ENCODE results near the gene MYRIP. TPM values are rescaled to one million over a fixed set of nuclear protein-coding genes. Genes with fewer than 3 reads are reported as not detected.
A peak's percentile ranks its signal among the peaks of the same experiment; 100 is the strongest.

Gene MYRIP
- total and polyA plus RNA-seq, 10 of the 15 experiments (the other 5 are each of a cell fraction or from before 2014, with no cell fraction given), result 0.03 to 0.08 (median 0.04) TPM; not detected in 6

GRCh38 chr3:40120806-40121205 is 311.4 kb downstream of the MYRIP start:
- no TSS peak for BruUV-seq (replicated peaks)
- ChIA-PET POLR2A (no interaction called here), SMC1A (ENCODE audit: uncharacterized antibody, unreplicated experiment) (interaction anchor here (0.6 kb wide), 1 partner anchor 42 kb away, joined by 3 read pairs; no protein-coding TSS in a partner anchor), RAD21 (ENCODE audit: unreplicated experiment) (no interaction called here), CTCF (interaction anchor here (1.1 kb wide), 1 partner anchor 197 kb away, joined by 3 read pairs; no protein-coding TSS in a partner anchor)
- DNase-seq (ENCODE audit: low read depth, low spot score), result no peak
- WGBS (ENCODE audit: insufficient coverage, insufficient replicate concordance, low lambda C conversion rate, missing lambda C conversion rate), result 3% methylated on average over 3 of the region's 3 CpGs
- peak; percentile 41; the same call in 2 of the 3 replicates for ATAC-seq
- intact Hi-C loops (cut with micrococcal nuclease; ENCODE audit: unreplicated experiment), result no loop called here
- Histone ChIP-seq H3K9me3 (replicated peaks; ENCODE audit: control insufficient read depth, insufficient read depth, low read length) (no peaks in the 10 kb centered on the region), H3K4me1 (ENCODE audit: control insufficient read depth, insufficient read depth, low read length) (no peaks in the 10 kb centered on the region), H4K20me1 (ENCODE audit: control insufficient read depth, insufficient read depth) (no peaks in the 10 kb centered on the region), H2AFZ (ENCODE audit: control insufficient read depth, low read depth, low read length) (no peak overlapping the region), H3K79me2 (ENCODE audit: control insufficient read depth, insufficient read depth, low read length) (no peaks in the 10 kb centered on the region), H3K27ac (ENCODE audit: control insufficient read depth, insufficient read depth) (no peak overlapping the region), H3K4me2 (ENCODE audit: control insufficient read depth, insufficient read depth) (no peak overlapping the region), H3K27me3 (replicated peaks in 1 of 2; ENCODE audit: control insufficient read depth in 2 of 2, insufficient read depth in 2 of 2, low read length in 1 of 2) (no peaks in the 10 kb centered on the region; a peak in 1 of 4 replicates), H3K36me3 (ENCODE audit: control insufficient read depth in 2 of 2, insufficient read depth in 2 of 2, low read length in 1 of 2) (no peaks in the 10 kb centered on the region), H3K4me3 (no peak overlapping the region), H3K9ac (ENCODE audit: control insufficient read depth, insufficient read depth, low read length) (no peak overlapping the region)
- no peak for FAIRE-seq
- TF ChIP-seq JUNB (IDR thresholded peaks at IDR 0.05), result no peak
- no peak for TF ChIP-seq ZSCAN29 (IDR thresholded peaks at IDR 0.05)
- no peak for TF ChIP-seq NRF1 (conservative IDR thresholded peaks at IDR 0.05; ENCODE audit: low read depth, low read length)
- TF ChIP-seq CTCF (IDR thresholded peaks at IDR 0.05 in 2 of 3, conservative IDR thresholded peaks at IDR 0.05 in 1 of 3; ENCODE audit: control insufficient read depth in 2 of 3, extremely low read depth in 1 of 3, insufficient read depth in 1 of 3, low read depth in 3 of 3, low read length in 3 of 3), result no peak
- no peak for TF ChIP-seq NFYB (IDR thresholded peaks at IDR 0.05; ENCODE audit: insufficient read depth, low read depth, low read length)
- no peak for TF ChIP-seq RELA (IDR thresholded peaks at IDR 0.05; ENCODE audit: borderline replicate concordance, partially characterized antibody)
- no peak for TF ChIP-seq POLR2AphosphoS2 (IDR thresholded peaks at IDR 0.05; ENCODE audit: low read depth, low read length)
- no peak for TF ChIP-seq ZNF592 (IDR thresholded peaks at IDR 0.05)
- no peak for TF ChIP-seq MTA2 (IDR thresholded peaks at IDR 0.05; ENCODE audit: low read depth)
- no peak for TF ChIP-seq ATF3 (IDR thresholded peaks at IDR 0.05; ENCODE audit: borderline replicate concordance, extremely low read depth, low read depth, low read length)
- TF ChIP-seq LARP7 (IDR thresholded peaks at IDR 0.05), result no peak
- in situ Hi-C loops (cut with MboI), result no loop called here

All from GM12878 (cell line).